ENCODE measurements around the gene NPHP4.

GRCh38 chr1:6041432-6042062, 49.3 kb upstream of the NPHP4 start:
- TF ChIP-seq CTCF (IDR thresholded peaks at IDR 0.05) (peak; percentile 30), BHLHE40 (IDR thresholded peaks at IDR 0.05; ENCODE audit: low read depth, low read length) (no peak), EHMT2 (IDR thresholded peaks at IDR 0.05; ENCODE audit: low read depth) (no peak), CBX2 (IDR thresholded peaks at IDR 0.05; ENCODE audit: borderline replicate concordance, low read depth) (no peak), MAFK (IDR thresholded peaks at IDR 0.05; ENCODE audit: partially characterized antibody) (no peak), HEYL (CRISPR knock-in tag; IDR thresholded peaks at IDR 0.05) (no peak), CEBPB (IDR thresholded peaks at IDR 0.05) (no peak), MAX (IDR thresholded peaks at IDR 0.05) (no peak), HDAC2 (IDR thresholded peaks at IDR 0.05) (no peak)
